Superior temporal gyrus (tissue), 1 donor: Measurements from ENCODE around the gene MEGF11.

Experiments used
- DNase-seq: peaks from one replicate; pipeline ENCODE4 v3.0.0-alpha.2; 2016; ENCODE audit errors: extremely low spot score

The MEGF11 gene

GRCh38 chr15:66171841-66172240, 81.7 kb downstream of the MEGF11 start:
- DNase-seq = no peak

GRCh38 chr15:66170716-66171115, 82.8 kb downstream of the MEGF11 start:
- no peak for DNase-seq

- no peak for DNase-seq
Measured at GRCh38 chr15:66170042-66170441, 83.5 kb downstream of the MEGF11 start.

GRCh38 chr15:66169625-66170024, 83.9 kb downstream of the MEGF11 start:
- DNase-seq = no peak

GRCh38 chr15:66169023-66169422, 84.5 kb downstream of the MEGF11 start:
- DNase-seq = no peak

GRCh38 chr15:66167854-66168253, 85.7 kb downstream of the MEGF11 start:
- no peak for DNase-seq

- DNase-seq = no peak
Measured at GRCh38 chr15:66165856-66166255, 87.7 kb downstream of the MEGF11 start.

GRCh38 chr15:66164788-66165187, 88.8 kb downstream of the MEGF11 start:
- no peak for DNase-seq

- no peak for DNase-seq
Measured at GRCh38 chr15:66163553-66163952, 90.0 kb downstream of the MEGF11 start.

GRCh38 chr15:66162286-66162685, 91.3 kb downstream of the MEGF11 start:
- DNase-seq = no peak

GRCh38 chr15:66161575-66162118, 91.9 kb downstream of the MEGF11 start:
- DNase-seq = no peak

- no peak for DNase-seq
Measured at GRCh38 chr15:66161108-66161507, 92.4 kb downstream of the MEGF11 start.

GRCh38 chr15:66157507-66157906, 96.0 kb downstream of the MEGF11 start:
- DNase-seq = no peak

GRCh38 chr15:66156310-66156975, 97.1 kb downstream of the MEGF11 start:
- no peak for DNase-seq

GRCh38 chr15:66155065-66155464, 98.5 kb downstream of the MEGF11 start:
- no peak for DNase-seq

- no peak for DNase-seq
Measured at GRCh38 chr15:66154581-66154980, 99.0 kb downstream of the MEGF11 start.

GRCh38 chr15:66153549-66154415, 99.8 kb downstream of the MEGF11 start:
- DNase-seq = no peak

- DNase-seq = no peak
Measured at GRCh38 chr15:66152650-66153049, 100.9 kb downstream of the MEGF11 start.

- DNase-seq = no peak
Measured at GRCh38 chr15:66151809-66152208, 101.7 kb downstream of the MEGF11 start.

- DNase-seq = no peak
Measured at GRCh38 chr15:66149871-66150270, 103.7 kb downstream of the MEGF11 start.

- DNase-seq = no peak
Measured at GRCh38 chr15:66148187-66148586, 105.4 kb downstream of the MEGF11 start.

- no peak for DNase-seq
Measured at GRCh38 chr15:66147440-66147839, 106.1 kb downstream of the MEGF11 start.

- DNase-seq = no peak
Measured at GRCh38 chr15:66145726-66146182, 107.8 kb downstream of the MEGF11 start.
